Fibroblast of skin of scalp (primary cell): Measurements from ENCODE around the gene GADD45GIP1. TPM values are rescaled to one million over a fixed set of nuclear protein-coding genes. Genes with fewer than 3 reads are reported as not detected.

Source experiments
- DNase-seq: peaks from one replicate; pipeline ENCODE4 v3.0.0-alpha.2; 2013
- polyA plus RNA-seq, 2 experiments: library from polyadenylated mRNA; unstranded; fragments of 120-200 nt; gene quantifications; one replicate each; pipeline ENCODE4 v1.2.1, GENCODE V29; 2013; ENCODE audit not compliant: insufficient read length in 2 of 2

Gene GADD45GIP1
- 55.7 TPM for polyA plus RNA-seq (2013, experiment 1 of 2; ENCODE audit: insufficient read length)
- polyA plus RNA-seq (2013, experiment 2 of 2; ENCODE audit: insufficient read length) = 54.7 TPM

- peak; percentile 85 for DNase-seq
Observed at GRCh38 chr19:12956446-12957388, at the start of gene GADD45GIP1. TSS of gene GADD45GIP1 (minus strand) at chr19:12957223. CDS start at chr19:12957212, 11 bp downstream.

- no peak for DNase-seq
Observed at GRCh38 chr19:13005861-13006370, 48.9 kb upstream of the GADD45GIP1 start.

- no peak for DNase-seq
Observed at GRCh38 chr19:13005253-13005652, 48.2 kb upstream of the GADD45GIP1 start.

- no peak for DNase-seq
Observed at GRCh38 chr19:13004273-13004672, 47.2 kb upstream of the GADD45GIP1 start.

GRCh38 chr19:13003081-13003480 is 46.1 kb upstream of the GADD45GIP1 start:
- no peak for DNase-seq

- DNase-seq = no peak
Observed at GRCh38 chr19:13002166-13002898, 45.3 kb upstream of the GADD45GIP1 start.

GRCh38 chr19:13001502-13002165 is 44.6 kb upstream of the GADD45GIP1 start:
- no peak for DNase-seq

GRCh38 chr19:13001166-13001501 is 44.1 kb upstream of the GADD45GIP1 start:
- no peak for DNase-seq

GRCh38 chr19:12997967-12998940 is 41.2 kb upstream of the GADD45GIP1 start:
- no peak for DNase-seq

GRCh38 chr19:12997179-12997966 is 40.4 kb upstream of the GADD45GIP1 start:
- no peak for DNase-seq

- peak; percentile 26 for DNase-seq
Observed at GRCh38 chr19:12996406-12997094, 39.5 kb upstream of the GADD45GIP1 start.

- DNase-seq = peak; percentile 45
Observed at GRCh38 chr19:12995596-12996405, 38.8 kb upstream of the GADD45GIP1 start.

- DNase-seq = peak; percentile 81
Observed at GRCh38 chr19:12994701-12995595, 37.9 kb upstream of the GADD45GIP1 start, which contains the start of gene NFIX. TSS of gene NFIX (plus strand) at chr19:12995475. CDS start at chr19:12995838, 363 bp downstream.

GRCh38 chr19:12993562-12993961 is 36.5 kb upstream of the GADD45GIP1 start:
- no peak for DNase-seq

GRCh38 chr19:12992729-12993128 is 35.7 kb upstream of the GADD45GIP1 start:
- DNase-seq = no peak

GRCh38 chr19:12991296-12991695 is 34.3 kb upstream of the GADD45GIP1 start:
- DNase-seq = no peak

- DNase-seq = no peak
Observed at GRCh38 chr19:12990853-12991252, 33.8 kb upstream of the GADD45GIP1 start.

- no peak for DNase-seq
Observed at GRCh38 chr19:12990431-12990830, 33.4 kb upstream of the GADD45GIP1 start.
